ENCODE measurements around the gene PHLPP1. TPM values are rescaled to one million over a fixed set of nuclear protein-coding genes. Genes with fewer than 3 reads are reported as not detected.

Gene PHLPP1
- total and polyA plus RNA-seq, 9 of the 15 experiments (the other 6 are each of a cell fraction or from before 2014, with no cell fraction given): 0.56 to 9.0 (median 4.5) TPM

GRCh38 chr18:62850619-62851306, 135.4 kb downstream of the PHLPP1 start (continued):
- TF ChIP-seq HEY1 (CRISPR knock-in tag; IDR thresholded peaks at IDR 0.05; ENCODE audit: borderline replicate concordance) (no peak), E4F1 (CRISPR knock-in tag; IDR thresholded peaks at IDR 0.05; ENCODE audit: borderline replicate concordance) (no peak), NFIC (IDR thresholded peaks at IDR 0.05) (peak; percentile 49; the same call in 1 of the 2 replicates), POLR3A (IDR thresholded peaks at IDR 0.05; ENCODE audit: borderline replicate concordance, extremely low read depth, insufficient read depth, insufficient read length) (no peak), ZNF184 (CRISPR knock-in tag; IDR thresholded peaks at IDR 0.05) (no peak), SAP30 (IDR thresholded peaks at IDR 0.05; ENCODE audit: borderline replicate concordance, insufficient read depth, low read depth, low read length, poor library complexity, severe bottlenecking) (no peak), ELK3 (CRISPR knock-in tag; IDR thresholded peaks at IDR 0.05) (no peak), ZNF165 (CRISPR knock-in tag; IDR thresholded peaks at IDR 0.05; ENCODE audit: borderline replicate concordance) (no peak), MCM7 (IDR thresholded peaks at IDR 0.05) (no peak), DLX4 (CRISPR knock-in tag; IDR thresholded peaks at IDR 0.05) (no peak), RAD51 (IDR thresholded peaks at IDR 0.05; ENCODE audit: borderline replicate concordance, low read depth) (no peak), ZNF407 (IDR thresholded peaks at IDR 0.05; ENCODE audit: low read depth) (no peak), ZNF3 (CRISPR knock-in tag; IDR thresholded peaks at IDR 0.05) (no peak), ZC3H4 (CRISPR knock-in tag; IDR thresholded peaks at IDR 0.05; ENCODE audit: borderline replicate concordance) (no peak)
